Ishikawa (cell line): ENCODE measurements around the gene WNT7A.

ENCODE experiments used
- CEBPB ChIP-seq: IDR thresholded peaks from 2 replicates; pipeline ENCODE4 v1.6.1; 2012
- CREB1 ChIP-seq: IDR thresholded peaks from 2 replicates; pipeline ENCODE4 v1.6.1; 2012; ENCODE audit warnings: low read depth
- EGR1 ChIP-seq: IDR thresholded peaks from 2 replicates; pipeline ENCODE4 v1.6.1; 2012
- EP300 ChIP-seq: IDR thresholded peaks from 2 replicates; pipeline ENCODE4 v1.6.1; 2012; ENCODE audit warnings: borderline replicate concordance
- FOXM1 ChIP-seq: IDR thresholded peaks from 2 replicates; pipeline ENCODE4 v1.6.1; 2012; ENCODE audit warnings: low read depth, borderline replicate concordance
- NFIC ChIP-seq: IDR thresholded peaks from 2 replicates; pipeline ENCODE4 v1.6.1; 2012
- RAD21 ChIP-seq: IDR thresholded peaks from 2 replicates; pipeline ENCODE4 v1.6.1; 2012; ENCODE audit warnings: low read depth
- TAF1 ChIP-seq: IDR thresholded peaks from 2 replicates; pipeline ENCODE4 v1.6.1; 2012; ENCODE audit warnings: low read depth, mild to moderate bottlenecking
- TCF12 ChIP-seq: IDR thresholded peaks from 2 replicates; pipeline ENCODE4 v1.6.1; 2012; ENCODE audit warnings: low read depth
- TEAD4 ChIP-seq: IDR thresholded peaks from 2 replicates; pipeline ENCODE4 v1.6.1; 2012
- YY1 ChIP-seq: IDR thresholded peaks from 2 replicates; pipeline ENCODE4 v1.6.1; 2012; ENCODE audit warnings: low read depth
- ZBTB7A ChIP-seq: IDR thresholded peaks from 2 replicates; pipeline ENCODE4 v1.6.1; 2012; ENCODE audit warnings: low read depth
- TF ChIP-seq, protein P1 (sequence below): IDR thresholded peaks from 2 replicates; pipeline ENCODE4 v1.6.1; 2012
- TF ChIP-seq, protein P2 (sequence below): IDR thresholded peaks from 2 replicates; pipeline ENCODE4 v1.6.1; 2012; ENCODE audit warnings: low read depth, mild to moderate bottlenecking
- TF ChIP-seq, protein P3 (sequence below): IDR thresholded peaks from 2 replicates; pipeline ENCODE4 v1.6.1; 2012

Gene WNT7A

DNA sequence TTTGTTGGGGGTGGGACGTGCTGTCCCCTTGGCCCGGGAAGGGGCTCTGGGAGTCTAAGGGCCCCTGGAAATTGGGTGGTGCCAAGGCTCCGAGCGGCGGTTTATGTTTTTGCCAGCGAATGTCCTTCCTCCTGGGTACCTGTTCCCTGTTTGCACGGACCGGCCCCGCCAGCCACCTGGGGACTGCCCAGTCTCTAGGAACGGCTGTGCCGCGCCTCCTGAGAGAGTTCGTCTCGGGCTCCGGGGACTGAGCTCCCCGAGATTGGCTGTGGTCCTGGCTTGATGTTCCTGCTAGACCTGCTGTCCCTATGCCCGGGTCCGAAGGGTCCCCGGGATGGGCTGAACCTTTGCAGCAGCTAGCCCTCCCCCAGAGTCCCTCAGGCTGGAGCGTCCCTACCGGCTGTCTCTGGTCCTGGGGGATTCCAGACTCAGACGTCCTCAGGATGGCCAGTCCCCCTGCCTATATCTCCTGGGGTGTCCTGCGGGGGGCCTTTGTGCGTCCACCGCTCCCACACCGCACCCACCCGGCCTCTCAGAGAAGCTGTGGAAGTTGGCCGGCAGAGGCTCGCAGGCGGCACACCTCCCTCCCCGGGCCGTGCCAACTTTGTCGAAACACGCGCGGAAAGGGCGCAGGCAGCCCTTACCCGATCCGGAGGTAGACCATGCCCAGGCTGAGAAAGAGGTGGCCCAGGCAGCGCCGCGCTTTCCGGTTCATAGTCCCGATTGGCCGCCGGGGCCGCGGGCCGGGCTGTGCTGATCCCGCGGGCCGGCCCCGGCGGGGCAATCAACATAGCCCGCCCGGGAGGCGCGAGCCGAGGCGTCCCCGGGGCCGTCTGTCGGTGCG lies 547 bp downstream of the WNT7A start:
- no peak for TF ChIP-seq YY1
- TF ChIP-seq CREB1: no peak
- TF ChIP-seq FOXM1: no peak
- TF ChIP-seq TAF1: peak; percentile 44; the same call in 1 of the 2 replicates
- TF ChIP-seq NFIC: no peak; the same call in 1 of the 2 replicates
- TF ChIP-seq CEBPB: no peak
- 0 out of 2 replicates have a peak, but pooled peaks have one; percentile 5 for TF ChIP-seq TEAD4
- no peak for TF ChIP-seq TCF12
- TF ChIP-seq EGR1: no peak
- TF ChIP-seq, protein P1, sequence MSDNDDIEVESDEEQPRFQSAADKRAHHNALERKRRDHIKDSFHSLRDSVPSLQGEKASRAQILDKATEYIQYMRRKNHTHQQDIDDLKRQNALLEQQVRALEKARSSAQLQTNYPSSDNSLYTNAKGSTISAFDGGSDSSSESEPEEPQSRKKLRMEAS: no peak
- TF ChIP-seq, protein P2, sequence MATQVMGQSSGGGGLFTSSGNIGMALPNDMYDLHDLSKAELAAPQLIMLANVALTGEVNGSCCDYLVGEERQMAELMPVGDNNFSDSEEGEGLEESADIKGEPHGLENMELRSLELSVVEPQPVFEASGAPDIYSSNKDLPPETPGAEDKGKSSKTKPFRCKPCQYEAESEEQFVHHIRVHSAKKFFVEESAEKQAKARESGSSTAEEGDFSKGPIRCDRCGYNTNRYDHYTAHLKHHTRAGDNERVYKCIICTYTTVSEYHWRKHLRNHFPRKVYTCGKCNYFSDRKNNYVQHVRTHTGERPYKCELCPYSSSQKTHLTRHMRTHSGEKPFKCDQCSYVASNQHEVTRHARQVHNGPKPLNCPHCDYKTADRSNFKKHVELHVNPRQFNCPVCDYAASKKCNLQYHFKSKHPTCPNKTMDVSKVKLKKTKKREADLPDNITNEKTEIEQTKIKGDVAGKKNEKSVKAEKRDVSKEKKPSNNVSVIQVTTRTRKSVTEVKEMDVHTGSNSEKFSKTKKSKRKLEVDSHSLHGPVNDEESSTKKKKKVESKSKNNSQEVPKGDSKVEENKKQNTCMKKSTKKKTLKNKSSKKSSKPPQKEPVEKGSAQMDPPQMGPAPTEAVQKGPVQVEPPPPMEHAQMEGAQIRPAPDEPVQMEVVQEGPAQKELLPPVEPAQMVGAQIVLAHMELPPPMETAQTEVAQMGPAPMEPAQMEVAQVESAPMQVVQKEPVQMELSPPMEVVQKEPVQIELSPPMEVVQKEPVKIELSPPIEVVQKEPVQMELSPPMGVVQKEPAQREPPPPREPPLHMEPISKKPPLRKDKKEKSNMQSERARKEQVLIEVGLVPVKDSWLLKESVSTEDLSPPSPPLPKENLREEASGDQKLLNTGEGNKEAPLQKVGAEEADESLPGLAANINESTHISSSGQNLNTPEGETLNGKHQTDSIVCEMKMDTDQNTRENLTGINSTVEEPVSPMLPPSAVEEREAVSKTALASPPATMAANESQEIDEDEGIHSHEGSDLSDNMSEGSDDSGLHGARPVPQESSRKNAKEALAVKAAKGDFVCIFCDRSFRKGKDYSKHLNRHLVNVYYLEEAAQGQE: no peak
- TF ChIP-seq ZBTB7A: no peak
- TF ChIP-seq EP300: no peak

DNA sequence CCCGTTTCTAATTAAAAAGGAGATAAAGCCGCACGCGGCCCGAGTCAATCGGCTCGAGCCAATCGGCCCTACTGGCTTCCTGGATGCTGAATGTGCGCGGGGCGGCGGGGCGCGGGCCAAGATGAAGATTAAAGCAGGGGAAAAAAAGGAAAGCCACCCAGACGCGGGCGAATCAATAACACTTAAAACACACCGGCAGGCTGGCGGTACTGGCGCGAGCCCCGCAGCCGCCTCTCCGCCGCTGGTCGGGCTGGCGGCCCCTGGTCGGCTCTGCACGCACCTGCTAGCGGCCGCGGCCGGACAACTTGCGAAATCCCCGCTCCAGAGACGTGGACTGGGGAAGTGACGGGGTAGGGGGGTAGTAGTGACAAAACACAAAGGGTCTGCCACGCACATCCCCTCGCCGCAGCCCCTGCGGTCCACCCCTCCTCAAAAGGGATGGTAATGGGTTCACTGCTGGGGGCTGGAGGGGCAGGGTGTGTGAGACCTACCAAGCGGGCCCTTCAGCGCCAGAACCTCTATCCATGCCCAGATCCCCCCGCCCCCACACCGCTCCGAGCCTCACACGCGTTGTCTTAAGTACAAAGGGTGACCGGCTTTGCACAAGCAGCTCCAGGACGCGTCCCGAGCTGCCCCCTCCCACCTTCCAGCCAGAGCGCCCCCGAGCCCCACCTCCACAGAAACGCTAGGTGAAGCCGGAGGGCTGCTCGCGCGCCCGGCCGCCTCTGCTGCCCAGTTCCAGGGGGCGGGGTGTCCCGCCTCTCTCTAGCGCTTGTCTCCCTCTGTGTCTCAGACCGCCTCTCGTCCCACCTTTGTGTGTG lies 1.4 kb downstream of the WNT7A start:
- TF ChIP-seq CEBPB (peak; percentile 68), CREB1 (no peak), RAD21 (no peak), YY1 (peak; percentile 12; the same call in 1 of the 2 replicates), TAF1 (0 out of 2 replicates have a peak, but pooled peaks have one; percentile 9), ZBTB7A (peak; percentile 26; the same call in 1 of the 2 replicates)
- TF ChIP-seq, protein P2: no peak
- TF ChIP-seq, protein P1: no peak; the same call in 1 of the 2 replicates

DNA sequence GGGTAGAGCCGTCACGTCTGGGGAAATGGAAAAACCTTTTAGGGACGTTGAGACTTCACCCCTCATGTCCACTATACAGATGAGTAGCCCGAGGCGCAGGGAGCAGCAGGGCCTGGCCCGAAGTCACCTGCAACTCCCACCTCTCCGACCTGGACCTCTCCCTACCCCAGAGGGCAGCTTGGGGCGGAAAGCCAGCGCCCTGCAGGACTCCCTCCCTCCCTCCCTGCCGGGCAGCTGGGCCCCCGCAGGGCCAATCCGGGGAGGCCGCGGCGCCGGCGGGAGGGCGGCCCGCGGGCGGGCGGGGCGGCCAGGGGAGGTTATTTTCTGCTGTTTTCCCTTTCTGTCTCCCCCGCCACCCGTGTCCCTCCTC lies 2.0 kb downstream of the WNT7A start:
- peak; percentile 5; the same call in 1 of the 2 replicates for TF ChIP-seq EP300
- TF ChIP-seq, protein P3, sequence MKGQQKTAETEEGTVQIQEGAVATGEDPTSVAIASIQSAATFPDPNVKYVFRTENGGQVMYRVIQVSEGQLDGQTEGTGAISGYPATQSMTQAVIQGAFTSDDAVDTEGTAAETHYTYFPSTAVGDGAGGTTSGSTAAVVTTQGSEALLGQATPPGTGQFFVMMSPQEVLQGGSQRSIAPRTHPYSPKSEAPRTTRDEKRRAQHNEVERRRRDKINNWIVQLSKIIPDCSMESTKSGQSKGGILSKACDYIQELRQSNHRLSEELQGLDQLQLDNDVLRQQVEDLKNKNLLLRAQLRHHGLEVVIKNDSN: no peak
- no peak for TF ChIP-seq NFIC
- TF ChIP-seq TAF1: no peak
- no peak for TF ChIP-seq CEBPB
- no peak for TF ChIP-seq RAD21
- no peak for TF ChIP-seq EGR1
- TF ChIP-seq FOXM1: no peak
- TF ChIP-seq YY1: 0 out of 2 replicates have a peak, but pooled peaks have one; percentile 0
- TF ChIP-seq, protein P1: no peak
- no peak for TF ChIP-seq ZBTB7A
- TF ChIP-seq TEAD4: no peak
- no peak for TF ChIP-seq CREB1
- TF ChIP-seq TCF12: peak; percentile 22; the same call in 1 of the 2 replicates
- TF ChIP-seq, protein P2: no peak
